SU-DHL-6 (cell line): ENCODE data around the gene COX10.

Experiments
- H2AFZ ChIP-seq: fragments of 200-600 bp; sonication (generic); 2 replicates; pipeline ENCODE4 v1.6.1; 2014; ENCODE audit warnings: low read depth, mild to moderate bottlenecking, moderate library complexity, mixed read lengths, antibody characterized with exemption, low read length; ENCODE audit not compliant: severe bottlenecking
- H3F3A ChIP-seq: fragments of 200-600 bp; shearing (Covaris generic); 2 replicates; pipeline ENCODE4 v1.6.0; 2016; ENCODE audit warnings: antibody characterized with exemption, mild to moderate bottlenecking; ENCODE audit not compliant: insufficient read depth
- H3K27ac ChIP-seq: fragments of 200-600 bp; sonication (generic); 2 replicates; pipeline ENCODE4 v1.5.1; 2016; ENCODE audit warnings: low read depth, mild to moderate bottlenecking, low read length, moderate library complexity, mixed read lengths
- H3K27me3 ChIP-seq: fragments of 200-600 bp; sonication (generic), shearing (Covaris generic); 2 replicates; pipeline ENCODE4 v1.6.0; 2014; ENCODE audit warnings: mild to moderate bottlenecking, low read length
- H3K36me3 ChIP-seq: fragments of 200-600 bp; sonication (generic); 2 replicates; pipeline ENCODE4 v1.6.1; 2014; ENCODE audit warnings: mild to moderate bottlenecking, low read length, mixed read lengths
- H3K4me2 ChIP-seq: fragments of 300-600, 200-600 bp; shearing (Covaris generic), sonication (generic); 2 replicates; pipeline ENCODE4 v1.6.0; 2014; ENCODE audit warnings: low read length, low read depth, mild to moderate bottlenecking; ENCODE audit not compliant: poor library complexity, severe bottlenecking
- H3K4me3 ChIP-seq: fragments of 200-600 bp; sonication (generic); 2 replicates; pipeline ENCODE4 v1.5.1; 2014; ENCODE audit warnings: antibody characterized with exemption, low read length, mild to moderate bottlenecking, mixed read lengths; ENCODE audit not compliant: insufficient read depth, poor library complexity, severe bottlenecking
- H3K79me2 ChIP-seq: fragments of 200-600 bp; sonication (generic); 2 replicates; pipeline ENCODE4 v1.6.1; 2014; ENCODE audit warnings: mild to moderate bottlenecking, low read length, moderate library complexity; ENCODE audit not compliant: insufficient read depth
- H3K9ac ChIP-seq: fragments of 200-600 bp; sonication (generic); 2 replicates; pipeline ENCODE4 v1.7.0; 2014; ENCODE audit warnings: mild to moderate bottlenecking, low read length
- H3K9me2 ChIP-seq: fragments of 200-600 bp; sonication (generic); replicated peaks from 2 replicates; pipeline ENCODE4 v1.6.1; 2014; ENCODE audit warnings: low read length; ENCODE audit not compliant: insufficient read depth
- H3K9me3 ChIP-seq: fragments of 200-600 bp; sonication (generic); 2 replicates; pipeline ENCODE4 v1.6.1; 2014; ENCODE audit warnings: low read length, mixed read lengths; ENCODE audit not compliant: insufficient read depth
- H4K20me1 ChIP-seq: fragments of 200-600 bp; sonication (generic); 2 replicates; pipeline ENCODE4 v1.6.1; 2014; ENCODE audit warnings: low read depth, mild to moderate bottlenecking, antibody characterized with exemption, low read length, moderate library complexity, mixed read lengths
- EZH2phosphoT487 ChIP-seq: fragments of 200-600 bp; sonication (generic), shearing (Covaris generic); conservative IDR thresholded peaks from 2 replicates; pipeline ENCODE4 v1.6.1; 2018; ENCODE audit warnings: mild to moderate bottlenecking, antibody characterized with exemption, low read length, moderate library complexity, mixed read lengths
- TF ChIP-seq, protein P1 (sequence below): fragments of 200-600 bp; sonication (generic); IDR thresholded peaks from one replicate; pipeline ENCODE4 v1.5.1; 2017; ENCODE audit warnings: antibody characterized with exemption, mild to moderate bottlenecking, low read length, moderate library complexity; ENCODE audit not compliant: insufficient read depth, poor library complexity, severe bottlenecking

Gene COX10

DNA sequence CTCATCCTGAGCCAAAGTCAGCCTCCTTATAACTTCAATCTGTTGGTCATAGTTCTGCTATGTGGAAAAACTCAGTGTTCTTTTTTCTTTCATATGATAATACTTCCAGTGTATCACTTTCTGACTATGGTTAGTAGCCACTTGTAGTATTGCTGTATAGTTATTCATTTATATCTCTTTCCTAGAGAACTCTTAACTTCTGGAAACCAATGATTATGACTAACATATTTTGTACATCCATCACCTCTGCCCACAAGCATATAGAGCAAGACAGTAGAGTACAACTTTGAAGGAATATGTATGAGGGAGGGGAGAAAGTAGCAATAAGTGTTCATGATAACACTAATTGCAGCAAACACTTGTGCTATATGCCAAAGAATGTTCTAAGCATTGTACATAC lies 38.6 kb downstream of the COX10 start:
- TF ChIP-seq EZH2phosphoT487, result no peak
- TF ChIP-seq, protein P1, sequence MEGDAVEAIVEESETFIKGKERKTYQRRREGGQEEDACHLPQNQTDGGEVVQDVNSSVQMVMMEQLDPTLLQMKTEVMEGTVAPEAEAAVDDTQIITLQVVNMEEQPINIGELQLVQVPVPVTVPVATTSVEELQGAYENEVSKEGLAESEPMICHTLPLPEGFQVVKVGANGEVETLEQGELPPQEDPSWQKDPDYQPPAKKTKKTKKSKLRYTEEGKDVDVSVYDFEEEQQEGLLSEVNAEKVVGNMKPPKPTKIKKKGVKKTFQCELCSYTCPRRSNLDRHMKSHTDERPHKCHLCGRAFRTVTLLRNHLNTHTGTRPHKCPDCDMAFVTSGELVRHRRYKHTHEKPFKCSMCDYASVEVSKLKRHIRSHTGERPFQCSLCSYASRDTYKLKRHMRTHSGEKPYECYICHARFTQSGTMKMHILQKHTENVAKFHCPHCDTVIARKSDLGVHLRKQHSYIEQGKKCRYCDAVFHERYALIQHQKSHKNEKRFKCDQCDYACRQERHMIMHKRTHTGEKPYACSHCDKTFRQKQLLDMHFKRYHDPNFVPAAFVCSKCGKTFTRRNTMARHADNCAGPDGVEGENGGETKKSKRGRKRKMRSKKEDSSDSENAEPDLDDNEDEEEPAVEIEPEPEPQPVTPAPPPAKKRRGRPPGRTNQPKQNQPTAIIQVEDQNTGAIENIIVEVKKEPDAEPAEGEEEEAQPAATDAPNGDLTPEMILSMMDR, result no peak
- H3K4me2 ChIP-seq, result no peak overlapping the region
- H4K20me1 ChIP-seq, result peaks cover 4% of the 10 kb centered on the region
- H3K9ac ChIP-seq, result no peak overlapping the region
- no peaks in the 10 kb centered on the region for H3K9me2 ChIP-seq
- H3K4me3 ChIP-seq, result no peak overlapping the region
- H2AFZ ChIP-seq, result no peak overlapping the region
- H3K9me3 ChIP-seq, result no peaks in the 10 kb centered on the region
- H3K27ac ChIP-seq, result no peak overlapping the region
- no peaks in the 10 kb centered on the region for H3K27me3 ChIP-seq
- H3F3A ChIP-seq, result no peaks in the 10 kb centered on the region
- peaks cover 18% of the 10 kb centered on the region; the same call in 1 of the 2 replicates for H3K36me3 ChIP-seq
- H3K79me2 ChIP-seq, result peaks cover 33% of the 10 kb centered on the region

DNA sequence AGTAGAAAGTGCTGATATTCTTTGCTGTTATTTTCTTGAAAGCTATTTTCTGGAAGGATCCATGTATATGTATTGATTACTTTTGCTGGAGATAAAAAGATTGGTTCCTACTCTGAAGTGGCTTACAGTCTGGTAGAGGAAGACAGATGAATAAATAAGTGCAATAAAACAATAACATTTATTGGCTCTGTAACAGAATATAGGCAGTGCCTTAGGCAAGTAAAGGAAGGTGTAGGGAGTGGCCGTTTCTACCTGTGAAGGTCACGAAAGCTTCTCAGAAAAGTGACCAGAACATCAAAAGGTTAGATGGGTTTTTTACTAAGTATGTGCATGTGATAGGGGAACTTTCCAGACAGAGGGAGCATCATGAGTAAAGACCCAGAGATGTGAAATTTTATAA lies 43.1 kb downstream of the COX10 start:
- H3K27me3 ChIP-seq, result no peaks in the 10 kb centered on the region
- no peaks in the 10 kb centered on the region for H3K9me3 ChIP-seq
- peaks cover 26% of the 10 kb centered on the region for H3K79me2 ChIP-seq
- no peak overlapping the region for H3K4me3 ChIP-seq
- TF ChIP-seq, protein P1, result no peak
- TF ChIP-seq EZH2phosphoT487, result no peak
- H3K4me2 ChIP-seq, result no peak overlapping the region
- H3K9ac ChIP-seq, result no peak overlapping the region
- H2AFZ ChIP-seq, result no peak overlapping the region
- no peaks in the 10 kb centered on the region; the same call in 1 of the 2 replicates for H4K20me1 ChIP-seq
- H3K9me2 ChIP-seq, result no peaks in the 10 kb centered on the region
- 0 out of 2 replicates have a peak, but pooled peaks cover 3% of the 10 kb centered on the region for H3K36me3 ChIP-seq
- no peaks in the 10 kb centered on the region for H3F3A ChIP-seq
- no peak overlapping the region for H3K27ac ChIP-seq

DNA sequence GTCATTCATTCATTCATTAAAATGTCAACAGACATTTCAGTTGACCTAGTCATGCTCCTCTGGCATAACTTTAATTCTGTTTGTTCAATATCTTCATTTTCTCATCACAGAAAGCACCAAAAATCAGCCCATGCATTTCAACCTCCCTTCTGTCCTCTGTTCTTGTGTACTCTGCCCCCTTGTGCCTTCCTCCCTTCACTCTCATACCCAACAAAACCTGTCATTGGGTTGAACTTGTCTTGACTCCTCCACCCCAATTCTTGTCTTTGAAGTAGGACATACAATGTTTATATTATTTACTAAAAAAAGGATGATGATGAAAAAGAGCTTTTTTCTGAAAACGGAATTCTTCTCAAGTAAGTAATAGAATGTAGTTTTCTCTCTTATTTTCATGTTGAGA lies 43.8 kb downstream of the COX10 start:
- no peaks in the 10 kb centered on the region for H3K9me2 ChIP-seq
- TF ChIP-seq, protein P1, result no peak
- no peak for TF ChIP-seq EZH2phosphoT487
- H3K36me3 ChIP-seq, result no peaks in the 10 kb centered on the region
- H3K27ac ChIP-seq, result no peak overlapping the region
- H3K79me2 ChIP-seq, result peaks cover 33% of the 10 kb centered on the region
- no peak overlapping the region for H3K4me3 ChIP-seq
- H2AFZ ChIP-seq, result no peak overlapping the region
- no peaks in the 10 kb centered on the region for H3K27me3 ChIP-seq
- H3K9me3 ChIP-seq, result no peaks in the 10 kb centered on the region
- no peaks in the 10 kb centered on the region for H3F3A ChIP-seq
- no peak overlapping the region for H3K9ac ChIP-seq
- H3K4me2 ChIP-seq, result no peak overlapping the region
- no peaks in the 10 kb centered on the region; the same call in 1 of the 2 replicates for H4K20me1 ChIP-seq
